Fibroblast of villous mesenchyme (primary cell): ENCODE data around the gene CCR5AS.

Source experiments
- DNase-seq: peaks from one replicate; pipeline ENCODE4 v3.0.0-alpha.2; 2010; ENCODE audit warnings: low read depth
- H3K4me3 ChIP-seq: 2 replicates; pipeline ENCODE4 v1.5.1; 2011; ENCODE audit warnings: low read depth, mild to moderate bottlenecking, low read length
- TF ChIP-seq, protein P1 (sequence below): IDR thresholded peaks from 2 replicates; pipeline ENCODE4 v1.5.1; 2012; ENCODE audit warnings: low read depth, mild to moderate bottlenecking, low read length; ENCODE audit not compliant: insufficient read depth

CCR5AS gene

GRCh38 chr3:46361408-46362283, 45.2 kb downstream of the CCR5AS start:
- DNase-seq, result peak; percentile 10
- no peak overlapping the region for H3K4me3 ChIP-seq
- TF ChIP-seq, protein P1, sequence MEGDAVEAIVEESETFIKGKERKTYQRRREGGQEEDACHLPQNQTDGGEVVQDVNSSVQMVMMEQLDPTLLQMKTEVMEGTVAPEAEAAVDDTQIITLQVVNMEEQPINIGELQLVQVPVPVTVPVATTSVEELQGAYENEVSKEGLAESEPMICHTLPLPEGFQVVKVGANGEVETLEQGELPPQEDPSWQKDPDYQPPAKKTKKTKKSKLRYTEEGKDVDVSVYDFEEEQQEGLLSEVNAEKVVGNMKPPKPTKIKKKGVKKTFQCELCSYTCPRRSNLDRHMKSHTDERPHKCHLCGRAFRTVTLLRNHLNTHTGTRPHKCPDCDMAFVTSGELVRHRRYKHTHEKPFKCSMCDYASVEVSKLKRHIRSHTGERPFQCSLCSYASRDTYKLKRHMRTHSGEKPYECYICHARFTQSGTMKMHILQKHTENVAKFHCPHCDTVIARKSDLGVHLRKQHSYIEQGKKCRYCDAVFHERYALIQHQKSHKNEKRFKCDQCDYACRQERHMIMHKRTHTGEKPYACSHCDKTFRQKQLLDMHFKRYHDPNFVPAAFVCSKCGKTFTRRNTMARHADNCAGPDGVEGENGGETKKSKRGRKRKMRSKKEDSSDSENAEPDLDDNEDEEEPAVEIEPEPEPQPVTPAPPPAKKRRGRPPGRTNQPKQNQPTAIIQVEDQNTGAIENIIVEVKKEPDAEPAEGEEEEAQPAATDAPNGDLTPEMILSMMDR, result no peak

DNA sequence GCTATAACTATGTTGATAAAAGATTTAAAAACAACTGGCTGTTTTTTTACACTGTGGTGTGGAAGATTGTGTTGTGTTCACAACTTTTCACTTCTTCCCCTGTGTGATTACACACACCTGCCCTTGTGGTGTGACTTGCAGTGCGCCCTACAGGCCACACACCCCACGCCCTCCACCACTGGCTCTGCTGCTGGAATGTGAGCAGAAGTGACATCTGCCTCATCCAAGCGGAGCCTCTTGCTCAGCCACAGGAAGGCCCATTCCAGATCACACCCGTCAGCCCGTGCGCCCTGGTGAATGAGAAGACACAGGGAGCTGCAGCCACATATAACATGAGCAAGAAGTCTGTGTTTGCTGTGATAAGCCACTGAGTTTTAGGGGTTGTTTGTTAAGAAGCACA, 46.0 kb downstream of the CCR5AS start:
- TF ChIP-seq, protein P1, result no peak
- DNase-seq, result no peak
- no peak overlapping the region for H3K4me3 ChIP-seq

DNA sequence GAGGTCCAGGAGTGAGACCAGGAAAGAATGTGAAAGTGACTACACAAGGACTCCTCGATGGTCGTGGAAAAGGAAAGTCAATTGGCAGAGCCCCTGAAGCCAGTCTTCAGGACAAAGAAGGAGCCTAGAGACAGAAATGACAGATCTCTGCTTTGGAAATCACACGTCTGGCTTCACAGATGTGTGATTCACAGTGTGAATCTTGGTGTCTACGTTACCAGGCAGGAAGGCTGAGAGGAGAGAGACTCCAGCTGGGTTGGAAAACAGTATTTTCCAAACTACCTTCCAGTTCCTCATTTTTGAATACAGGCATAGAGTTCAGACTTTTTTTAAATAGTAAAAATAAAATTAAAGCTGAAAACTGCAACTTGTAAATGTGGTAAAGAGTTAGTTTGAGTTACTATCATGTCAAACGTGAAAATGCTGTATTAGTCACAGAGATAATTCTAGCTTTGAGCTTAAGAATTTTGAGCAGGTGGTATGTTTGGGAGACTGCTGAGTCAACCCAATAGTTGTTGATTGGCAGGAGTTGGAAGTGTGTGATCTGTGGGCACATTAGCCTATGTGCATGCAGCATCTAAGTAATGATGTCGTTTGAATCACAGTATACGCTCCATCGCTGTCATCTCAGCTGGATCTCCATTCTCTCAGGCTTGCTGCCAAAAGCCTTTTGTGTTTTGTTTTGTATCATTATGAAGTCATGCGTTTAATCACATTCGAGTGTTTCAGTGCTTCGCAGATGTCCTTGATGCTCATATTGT, 47.0 kb downstream of the CCR5AS start:
- H3K4me3 ChIP-seq, result no peak overlapping the region
- peak; percentile 28 for DNase-seq
- TF ChIP-seq, protein P1, result no peak

GRCh38 chr3:46358466-46358865, 48.4 kb downstream of the CCR5AS start:
- no peak for DNase-seq
- no peak overlapping the region for H3K4me3 ChIP-seq
- TF ChIP-seq, protein P1, result no peak

DNA sequence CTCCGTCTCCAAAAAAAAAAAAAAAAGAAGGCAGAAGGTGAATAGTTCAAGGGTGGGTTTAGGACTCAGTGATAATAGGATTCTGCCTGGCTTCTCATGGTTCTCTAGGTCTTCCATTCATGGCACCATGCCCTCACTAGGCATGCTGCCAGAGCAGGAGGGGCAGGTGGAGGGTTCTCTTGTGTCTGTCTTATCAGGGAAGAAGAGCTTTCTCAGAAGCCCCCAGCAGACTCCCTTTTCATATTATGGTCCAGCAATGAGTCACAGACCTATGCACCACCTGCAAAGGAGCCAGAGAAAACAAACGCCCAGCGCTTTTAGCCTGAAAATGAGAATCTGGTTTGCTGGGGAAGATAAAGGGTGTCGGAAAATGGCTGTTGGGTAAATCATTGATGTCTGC, 50.0 kb downstream of the CCR5AS start:
- TF ChIP-seq, protein P1, result no peak
- no peak for DNase-seq
- H3K4me3 ChIP-seq, result no peak overlapping the region

GRCh38 chr3:46356276-46356675, 50.6 kb downstream of the CCR5AS start:
- TF ChIP-seq, protein P1, result no peak
- no peak overlapping the region for H3K4me3 ChIP-seq
- no peak for DNase-seq
